HK-2 (cell line): ENCODE data around the gene KIR2DL3.
"Not testable (repeated sequence)": the region's sequence is repeated elsewhere in the genome, so short reads cannot be mapped to it uniquely, and the experiment has no call there.

Experiments used
- DNase-seq: peaks from one replicate; pipeline ENCODE4 v3.0.0-alpha.2; 2018; ENCODE audit not compliant: unreplicated experiment

KIR2DL3 gene

GRCh38 chr19:54738306-54738705, at the start of gene KIR2DL3:
KIR2DL3 (plus strand) TSS chr19:54738513; CDS start chr19:54738546, 33 bp downstream.
- not testable (repeated sequence) for DNase-seq

- no peak for DNase-seq
These were observed 46.6 kb upstream of the KIR2DL3 start for GRCh38 chr19:54691582-54692297.

GRCh38 chr19:54692298-54692615, 46.1 kb upstream of the KIR2DL3 start:
- no peak for DNase-seq

GRCh38 chr19:54694648-54695047, 43.7 kb upstream of the KIR2DL3 start:
- no peak for DNase-seq

- no peak for DNase-seq
These were observed 42.2 kb upstream of the KIR2DL3 start for GRCh38 chr19:54696117-54696548.

GRCh38 chr19:54696766-54697165, 41.5 kb upstream of the KIR2DL3 start:
- DNase-seq, result no peak

GRCh38 chr19:54697716-54698115, 40.6 kb upstream of the KIR2DL3 start:
- not testable (repeated sequence) for DNase-seq

- DNase-seq, result no peak
These were observed 33.4 kb upstream of the KIR2DL3 start for GRCh38 chr19:54704928-54705327.

- DNase-seq, result no peak
These were observed 30.4 kb upstream of the KIR2DL3 start for GRCh38 chr19:54707962-54708361.

GRCh38 chr19:54708781-54709180, 29.5 kb upstream of the KIR2DL3 start:
- no peak for DNase-seq

- DNase-seq, result no peak
These were observed 28.9 kb upstream of the KIR2DL3 start for GRCh38 chr19:54709212-54709948.

GRCh38 chr19:54709956-54710355, 28.4 kb upstream of the KIR2DL3 start:
- DNase-seq, result not testable (repeated sequence)

- no peak for DNase-seq
These were observed 14.2 kb upstream of the KIR2DL3 start, which contains the start of gene KIR3DL3 for GRCh38 chr19:54724142-54724541. KIR3DL3 (plus strand) TSS chr19:54724442; CDS start chr19:54724497, 55 bp downstream.

GRCh38 chr19:54724644-54725043, 13.7 kb upstream of the KIR2DL3 start:
- DNase-seq, result no peak

GRCh38 chr19:54725321-54725720, 13.0 kb upstream of the KIR2DL3 start:
- no peak for DNase-seq

- no peak for DNase-seq
These were observed 10.8 kb upstream of the KIR2DL3 start for GRCh38 chr19:54727562-54727961.

- no peak for DNase-seq
These were observed 10.1 kb upstream of the KIR2DL3 start for GRCh38 chr19:54728167-54728566.

GRCh38 chr19:54729416-54730188, 8.7 kb upstream of the KIR2DL3 start:
- DNase-seq, result no peak

GRCh38 chr19:54731191-54731590, 7.1 kb upstream of the KIR2DL3 start:
- no peak for DNase-seq

- DNase-seq, result no peak
These were observed 402 bp downstream of the KIR2DL3 start for GRCh38 chr19:54738715-54739114.

- no peak for DNase-seq
These were observed 1.5 kb downstream of the KIR2DL3 start for GRCh38 chr19:54739587-54740497.
